ENCODE measurements around the gene LCMT1.

GRCh38 chr16:25189305-25189704, 77.8 kb downstream of the LCMT1 start:
- TF ChIP-seq, protein P1, sequence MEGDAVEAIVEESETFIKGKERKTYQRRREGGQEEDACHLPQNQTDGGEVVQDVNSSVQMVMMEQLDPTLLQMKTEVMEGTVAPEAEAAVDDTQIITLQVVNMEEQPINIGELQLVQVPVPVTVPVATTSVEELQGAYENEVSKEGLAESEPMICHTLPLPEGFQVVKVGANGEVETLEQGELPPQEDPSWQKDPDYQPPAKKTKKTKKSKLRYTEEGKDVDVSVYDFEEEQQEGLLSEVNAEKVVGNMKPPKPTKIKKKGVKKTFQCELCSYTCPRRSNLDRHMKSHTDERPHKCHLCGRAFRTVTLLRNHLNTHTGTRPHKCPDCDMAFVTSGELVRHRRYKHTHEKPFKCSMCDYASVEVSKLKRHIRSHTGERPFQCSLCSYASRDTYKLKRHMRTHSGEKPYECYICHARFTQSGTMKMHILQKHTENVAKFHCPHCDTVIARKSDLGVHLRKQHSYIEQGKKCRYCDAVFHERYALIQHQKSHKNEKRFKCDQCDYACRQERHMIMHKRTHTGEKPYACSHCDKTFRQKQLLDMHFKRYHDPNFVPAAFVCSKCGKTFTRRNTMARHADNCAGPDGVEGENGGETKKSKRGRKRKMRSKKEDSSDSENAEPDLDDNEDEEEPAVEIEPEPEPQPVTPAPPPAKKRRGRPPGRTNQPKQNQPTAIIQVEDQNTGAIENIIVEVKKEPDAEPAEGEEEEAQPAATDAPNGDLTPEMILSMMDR (IDR thresholded peaks at IDR 0.05), result no peak
- no peak for TF ChIP-seq POLR2A (IDR thresholded peaks at IDR 0.05)

Measured in thyroid gland (tissue), 4 donors.